Measurements from ENCODE around the gene KANK4. TPM values are rescaled to one million over a fixed set of nuclear protein-coding genes. Genes with fewer than 3 reads are reported as not detected.

Gene KANK4
- total RNA-seq, 1 donor from 2014 or later = not detected

GRCh38 chr1:62208970-62209369 is 110.3 kb downstream of the KANK4 start:
- Mint-ChIP-seq H3K27me3 (ENCODE audit: insufficient read depth) (peaks cover 4% of the 10 kb centered on the region), H3K4me3 (no peak overlapping the region), H3K36me3 (ENCODE audit: low read depth) (no peaks in the 10 kb centered on the region), H3K9me3 (peaks cover 13% of the 10 kb centered on the region), H3K4me1 (ENCODE audit: low read depth) (no peaks in the 10 kb centered on the region), H3K27ac (no peak overlapping the region)
- DNase-seq (ENCODE audit: low spot score) = no peak
- intact Hi-C loops (cut with micrococcal nuclease) = no loop called here

- H3K27ac Mint-ChIP-seq = no peak overlapping the region
- no peak overlapping the region for H3K4me3 Mint-ChIP-seq
- no peaks in the 10 kb centered on the region for H3K4me1 Mint-ChIP-seq (ENCODE audit: low read depth)
- peaks cover 13% of the 10 kb centered on the region for H3K9me3 Mint-ChIP-seq
- no peaks in the 10 kb centered on the region for H3K36me3 Mint-ChIP-seq (ENCODE audit: low read depth)
- H3K27me3 Mint-ChIP-seq (ENCODE audit: insufficient read depth) = peaks cover 4% of the 10 kb centered on the region
- intact Hi-C loops (cut with micrococcal nuclease) = no loop called here
- no peak for DNase-seq (ENCODE audit: low spot score)
Observed at GRCh38 chr1:62208087-62208486, 111.1 kb downstream of the KANK4 start.

- no peak for DNase-seq (ENCODE audit: low spot score)
- Mint-ChIP-seq H3K9me3 (peaks cover 13% of the 10 kb centered on the region), H3K4me3 (no peak overlapping the region), H3K4me1 (ENCODE audit: low read depth) (no peaks in the 10 kb centered on the region), H3K27me3 (ENCODE audit: insufficient read depth) (peaks cover 4% of the 10 kb centered on the region), H3K36me3 (ENCODE audit: low read depth) (no peaks in the 10 kb centered on the region), H3K27ac (no peak overlapping the region)
- intact Hi-C loops (cut with micrococcal nuclease) = no loop called here
Observed at GRCh38 chr1:62207187-62207586, 112.0 kb downstream of the KANK4 start.

GRCh38 chr1:62198781-62199125 is 120.5 kb downstream of the KANK4 start:
- Mint-ChIP-seq H3K4me3 (no peak overlapping the region), H3K9me3 (no peaks in the 10 kb centered on the region), H3K27ac (no peak overlapping the region), H3K36me3 (ENCODE audit: low read depth) (no peaks in the 10 kb centered on the region), H3K27me3 (ENCODE audit: insufficient read depth) (peaks cover 21% of the 10 kb centered on the region), H3K4me1 (ENCODE audit: low read depth) (no peaks in the 10 kb centered on the region)
- intact Hi-C loops (cut with micrococcal nuclease) = no loop called here
- no peak for DNase-seq (ENCODE audit: low spot score)

GRCh38 chr1:62198069-62198780 is 121.0 kb downstream of the KANK4 start:
- intact Hi-C loops (cut with micrococcal nuclease) = no loop called here
- H3K4me3 Mint-ChIP-seq = no peak overlapping the region
- H3K27ac Mint-ChIP-seq = no peak overlapping the region
- no peaks in the 10 kb centered on the region for H3K36me3 Mint-ChIP-seq (ENCODE audit: low read depth)
- no peak for DNase-seq (ENCODE audit: low spot score)
- no peaks in the 10 kb centered on the region for H3K4me1 Mint-ChIP-seq (ENCODE audit: low read depth)
- peaks cover 21% of the 10 kb centered on the region for H3K27me3 Mint-ChIP-seq (ENCODE audit: insufficient read depth)
- no peaks in the 10 kb centered on the region for H3K9me3 Mint-ChIP-seq

GRCh38 chr1:62196086-62196690 is 123.0 kb downstream of the KANK4 start:
- DNase-seq (ENCODE audit: low spot score) = no peak
- H3K27me3 Mint-ChIP-seq (ENCODE audit: insufficient read depth) = peaks cover 21% of the 10 kb centered on the region
- H3K36me3 Mint-ChIP-seq (ENCODE audit: low read depth) = no peaks in the 10 kb centered on the region
- intact Hi-C loops (cut with micrococcal nuclease) = no loop called here
- no peaks in the 10 kb centered on the region for H3K4me1 Mint-ChIP-seq (ENCODE audit: low read depth)
- H3K27ac Mint-ChIP-seq = no peak overlapping the region
- no peak overlapping the region for H3K4me3 Mint-ChIP-seq
- H3K9me3 Mint-ChIP-seq = no peaks in the 10 kb centered on the region

GRCh38 chr1:62194651-62195544 is 124.3 kb downstream of the KANK4 start, which contains the start of gene L1TD1:
L1TD1 (plus strand) TSS chr1:62194849; CDS start chr1:62206629, 11,780 bp downstream.
- Mint-ChIP-seq H3K4me3 (no peak within 1 kb of the TSS), H3K27ac (no peak within 1 kb of the TSS), H3K36me3 (ENCODE audit: low read depth) (no peaks in the 10 kb centered on the region), H3K9me3 (no peaks in the 10 kb centered on the region), H3K27me3 (ENCODE audit: insufficient read depth) (peaks cover 21% of the 10 kb centered on the region), H3K4me1 (ENCODE audit: low read depth) (no peaks in the 10 kb centered on the region)
- intact Hi-C loops (cut with micrococcal nuclease) = no loop called here
- no peak for DNase-seq (ENCODE audit: low spot score)

GRCh38 chr1:62188111-62188510 is 131.1 kb downstream of the KANK4 start:
- Mint-ChIP-seq H3K36me3 (ENCODE audit: low read depth) (no peaks in the 10 kb centered on the region), H3K9me3 (no peaks in the 10 kb centered on the region), H3K4me3 (no peak overlapping the region), H3K27me3 (ENCODE audit: insufficient read depth) (no peaks in the 10 kb centered on the region), H3K27ac (no peak overlapping the region), H3K4me1 (ENCODE audit: low read depth) (no peaks in the 10 kb centered on the region)
- no peak for DNase-seq (ENCODE audit: low spot score)
- intact Hi-C loops (cut with micrococcal nuclease) = no loop called here

GRCh38 chr1:62187548-62187947 is 131.7 kb downstream of the KANK4 start:
- intact Hi-C loops (cut with micrococcal nuclease) = no loop called here

More at GRCh38 chr1:62187548-62187947, 131.7 kb downstream of the KANK4 start:
- no peak overlapping the region for H3K27ac Mint-ChIP-seq
- H3K9me3 Mint-ChIP-seq = no peaks in the 10 kb centered on the region
- no peak for DNase-seq (ENCODE audit: low spot score)
- no peaks in the 10 kb centered on the region for H3K36me3 Mint-ChIP-seq (ENCODE audit: low read depth)
- H3K4me3 Mint-ChIP-seq = no peak overlapping the region
- no peaks in the 10 kb centered on the region for H3K27me3 Mint-ChIP-seq (ENCODE audit: insufficient read depth)
- no peaks in the 10 kb centered on the region for H3K4me1 Mint-ChIP-seq (ENCODE audit: low read depth)

Other genes with a start within 250 kb of the KANK4 start
- not detected in 2 replicates for gene L1TD1, start 124.6 kb downstream of the KANK4 start, total RNA-seq
- 77.8 and 78.7 TPM in 2 replicates for gene USP1, start 117.6 kb upstream of the KANK4 start, total RNA-seq